ENCODE results near the gene RPRD2. TPM values are rescaled to one million over a fixed set of nuclear protein-coding genes. Genes with fewer than 3 reads are reported as not detected.

RPRD2 gene
- total and polyA plus RNA-seq, 9 of the 15 experiments (the other 6 are each of a cell fraction or from before 2014, with no cell fraction given): 1.5 to 21.6 (median 7.7) TPM

- ChIA-PET POLR2A (no interaction called here), CTCF (ENCODE audit: low intra/inter-chr PET ratio) (no interaction called here)
- H3K36me3 ChIP-seq (ENCODE audit: control insufficient read depth, insufficient read depth, low read length): peaks cover 4% of the 10 kb centered on the region; the same call in 1 of the 3 replicates
- 72% methylated on average over 6 of the region's 6 CpGs for WGBS (ENCODE audit: insufficient coverage, low coverage, missing lambda C conversion rate)
- H4K20me1 ChIP-seq (replicated peaks; ENCODE audit: control insufficient read depth, insufficient read depth, low read length): peaks cover 12% of the 10 kb centered on the region; the same call in 1 of the 2 replicates
- H3K4me3 ChIP-seq: no peak overlapping the region
- H3K9me3 ChIP-seq (replicated peaks; ENCODE audit: control insufficient read depth, insufficient read depth, low read depth, low read length): no peaks in the 10 kb centered on the region
- H3K27me3 ChIP-seq (ENCODE audit: control insufficient read depth in 2 of 2, insufficient read depth in 2 of 2, low read length in 2 of 2): no peaks in the 10 kb centered on the region
- intact Hi-C loops (cut with micrococcal nuclease): no loop called here
- no peak overlapping the region for H2AFZ ChIP-seq (ENCODE audit: low read depth, low read length)
- TF ChIP-seq CEBPG (CRISPR knock-in tag; IDR thresholded peaks at IDR 0.05) (no peak), CEBPG (tag; conservative IDR thresholded peaks at IDR 0.05 in 1 of 2, IDR thresholded peaks at IDR 0.05 in 1 of 2) (0 out of 4 replicates have a peak, but pooled peaks of 1 of the 2 experiments have one; percentile 22)
- TF ChIP-seq, protein P1, sequence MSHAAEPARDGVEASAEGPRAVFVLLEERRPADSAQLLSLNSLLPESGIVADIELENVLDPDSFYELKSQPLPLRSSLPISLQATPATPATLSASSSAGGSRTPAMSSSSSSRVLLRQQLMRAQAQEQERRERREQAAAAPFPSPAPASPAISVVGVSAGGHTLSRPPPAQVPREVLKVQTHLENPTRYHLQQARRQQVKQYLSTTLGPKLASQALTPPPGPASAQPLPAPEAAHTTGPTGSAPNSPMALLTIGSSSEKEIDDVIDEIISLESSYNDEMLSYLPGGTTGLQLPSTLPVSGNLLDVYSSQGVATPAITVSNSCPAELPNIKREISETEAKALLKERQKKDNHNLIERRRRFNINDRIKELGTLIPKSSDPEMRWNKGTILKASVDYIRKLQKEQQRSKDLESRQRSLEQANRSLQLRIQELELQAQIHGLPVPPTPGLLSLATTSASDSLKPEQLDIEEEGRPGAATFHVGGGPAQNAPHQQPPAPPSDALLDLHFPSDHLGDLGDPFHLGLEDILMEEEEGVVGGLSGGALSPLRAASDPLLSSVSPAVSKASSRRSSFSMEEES (CRISPR knock-in tag; IDR thresholded peaks at IDR 0.05): no peak
- BruUV-seq (replicated peaks): no TSS peak
- in situ Hi-C loops (cut with MboI): no loop called here
- no peak overlapping the region for H3K27ac ChIP-seq (ENCODE audit: extremely low read depth, low read depth, low read length)
- H3K79me2 ChIP-seq (ENCODE audit: control insufficient read depth, insufficient read depth, low read length): peaks cover 66% of the 10 kb centered on the region
- no peak overlapping the region for H3K9ac ChIP-seq (ENCODE audit: insufficient read depth in 1 of 2, low read depth in 2 of 2, low read length in 2 of 2)
- H3K4me1 ChIP-seq (replicated peaks in 1 of 2; ENCODE audit: control insufficient read depth in 2 of 2, insufficient read depth in 2 of 2, low read length in 2 of 2): no peaks in the 10 kb centered on the region; a peak in 2 of 5 replicates
- no peak for DNase-seq (ENCODE audit: extremely low read depth in 1 of 4, low spot score in 3 of 4)
- FAIRE-seq: no peak
- H3K9me1 ChIP-seq (ENCODE audit: control insufficient read depth, insufficient read depth, low read length): no peaks in the 10 kb centered on the region
- H3K4me2 ChIP-seq (ENCODE audit: insufficient read depth, low read length): no peak overlapping the region
- ATAC-seq: no peak
Measured at GRCh38 chr1:150410582-150411101, 46.7 kb downstream of the RPRD2 start.
